Bronchial epithelial cell (primary cell): ENCODE data around the gene AACS. TPM values are rescaled to one million over a fixed set of nuclear protein-coding genes. Genes with fewer than 3 reads are reported as not detected.

ENCODE experiments used
- DNase-seq: peaks from one replicate; pipeline ENCODE4 v3.0.0-alpha.2; 2010; ENCODE audit warnings: low read depth
- FAIRE-seq: peaks from 2 replicates; lab custom pipeline; 2011; peaks lifted over from hg19 to GRCh38; lab: Jason Lieb, UNC
- H3K27me3 ChIP-seq: 2 replicates; pipeline ENCODE4 v1.5.1; 2011; ENCODE audit warnings: low read length; ENCODE audit not compliant: control insufficient read depth, insufficient read depth
- H3K36me3 ChIP-seq: 2 replicates; pipeline ENCODE4 v1.5.1; 2011; ENCODE audit warnings: low read length; ENCODE audit not compliant: control insufficient read depth, insufficient read depth
- H3K4me3 ChIP-seq: 2 replicates; pipeline ENCODE4 v1.5.1; 2011; ENCODE audit warnings: mild to moderate bottlenecking, low read depth, low read length, control low read depth
- total RNA-seq: library from RNA; depleted of rRNA; stranded (reverse); fragments of >200 nt; gene quantifications from 2 replicates; pipeline ENCODE4 v1.2.1, GENCODE V29; 2014
- TF ChIP-seq, protein P1 (sequence below): IDR thresholded peaks from 2 replicates; pipeline ENCODE4 v1.5.1; 2011; ENCODE audit warnings: mild to moderate bottlenecking, moderate library complexity, low read length, control low read depth, inconsistent platforms; ENCODE audit not compliant: insufficient read depth, severe bottlenecking

AACS gene
- total RNA-seq, 1 donor from 2014 or later = 30.5 TPM

DNA sequence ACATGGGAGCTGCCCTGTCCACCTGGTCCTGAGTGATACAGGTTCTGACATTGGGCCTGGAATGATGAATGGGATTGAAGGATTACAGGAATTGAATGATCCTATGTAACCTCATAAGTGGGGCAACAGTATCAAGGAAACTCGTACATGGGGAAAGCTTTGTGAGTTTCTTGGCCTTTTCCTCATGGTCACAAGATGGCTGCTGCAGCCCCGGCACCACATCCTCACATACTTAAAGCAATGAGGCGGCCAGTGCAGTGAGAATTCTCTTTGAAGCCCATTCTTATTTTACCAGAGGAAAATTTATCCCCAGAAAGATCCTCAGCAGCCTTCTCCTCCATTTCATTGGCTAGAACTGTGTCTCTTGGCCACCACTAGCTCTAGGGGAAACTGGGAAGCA lies 91.9 kb downstream of the AACS start:
- Histone ChIP-seq H3K27me3 (peaks cover 2% of the 10 kb centered on the region), H3K36me3 (no peaks in the 10 kb centered on the region), H3K4me3 (no peak overlapping the region)
- TF ChIP-seq, protein P1, sequence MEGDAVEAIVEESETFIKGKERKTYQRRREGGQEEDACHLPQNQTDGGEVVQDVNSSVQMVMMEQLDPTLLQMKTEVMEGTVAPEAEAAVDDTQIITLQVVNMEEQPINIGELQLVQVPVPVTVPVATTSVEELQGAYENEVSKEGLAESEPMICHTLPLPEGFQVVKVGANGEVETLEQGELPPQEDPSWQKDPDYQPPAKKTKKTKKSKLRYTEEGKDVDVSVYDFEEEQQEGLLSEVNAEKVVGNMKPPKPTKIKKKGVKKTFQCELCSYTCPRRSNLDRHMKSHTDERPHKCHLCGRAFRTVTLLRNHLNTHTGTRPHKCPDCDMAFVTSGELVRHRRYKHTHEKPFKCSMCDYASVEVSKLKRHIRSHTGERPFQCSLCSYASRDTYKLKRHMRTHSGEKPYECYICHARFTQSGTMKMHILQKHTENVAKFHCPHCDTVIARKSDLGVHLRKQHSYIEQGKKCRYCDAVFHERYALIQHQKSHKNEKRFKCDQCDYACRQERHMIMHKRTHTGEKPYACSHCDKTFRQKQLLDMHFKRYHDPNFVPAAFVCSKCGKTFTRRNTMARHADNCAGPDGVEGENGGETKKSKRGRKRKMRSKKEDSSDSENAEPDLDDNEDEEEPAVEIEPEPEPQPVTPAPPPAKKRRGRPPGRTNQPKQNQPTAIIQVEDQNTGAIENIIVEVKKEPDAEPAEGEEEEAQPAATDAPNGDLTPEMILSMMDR = no peak
- DNase-seq (no peak), FAIRE-seq (no peak)

DNA sequence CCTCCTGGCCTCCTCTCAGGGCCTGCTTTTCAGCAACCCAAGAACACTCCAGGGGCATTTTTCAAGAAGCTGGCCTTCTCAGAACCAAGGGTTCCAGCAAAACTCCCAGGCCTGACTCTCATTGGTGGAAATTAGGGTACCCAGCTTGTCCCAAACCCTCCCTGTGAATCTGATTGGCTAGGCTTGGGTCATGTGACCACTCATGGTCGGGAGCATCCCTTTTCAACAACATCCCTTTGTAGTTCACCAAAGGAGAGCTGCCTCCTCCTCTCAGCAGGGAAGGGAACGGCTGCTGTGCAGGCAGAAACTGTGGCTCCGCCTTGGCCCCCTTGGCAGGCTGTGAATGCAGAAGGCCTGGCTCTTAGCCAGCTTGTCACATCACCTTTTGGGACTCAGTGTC lies 94.5 kb downstream of the AACS start:
- Histone ChIP-seq H3K4me3 (no peak overlapping the region), H3K36me3 (no peaks in the 10 kb centered on the region), H3K27me3 (no peaks in the 10 kb centered on the region)
- no peak for FAIRE-seq
- DNase-seq = no peak
- TF ChIP-seq, protein P1 = no peak

DNA sequence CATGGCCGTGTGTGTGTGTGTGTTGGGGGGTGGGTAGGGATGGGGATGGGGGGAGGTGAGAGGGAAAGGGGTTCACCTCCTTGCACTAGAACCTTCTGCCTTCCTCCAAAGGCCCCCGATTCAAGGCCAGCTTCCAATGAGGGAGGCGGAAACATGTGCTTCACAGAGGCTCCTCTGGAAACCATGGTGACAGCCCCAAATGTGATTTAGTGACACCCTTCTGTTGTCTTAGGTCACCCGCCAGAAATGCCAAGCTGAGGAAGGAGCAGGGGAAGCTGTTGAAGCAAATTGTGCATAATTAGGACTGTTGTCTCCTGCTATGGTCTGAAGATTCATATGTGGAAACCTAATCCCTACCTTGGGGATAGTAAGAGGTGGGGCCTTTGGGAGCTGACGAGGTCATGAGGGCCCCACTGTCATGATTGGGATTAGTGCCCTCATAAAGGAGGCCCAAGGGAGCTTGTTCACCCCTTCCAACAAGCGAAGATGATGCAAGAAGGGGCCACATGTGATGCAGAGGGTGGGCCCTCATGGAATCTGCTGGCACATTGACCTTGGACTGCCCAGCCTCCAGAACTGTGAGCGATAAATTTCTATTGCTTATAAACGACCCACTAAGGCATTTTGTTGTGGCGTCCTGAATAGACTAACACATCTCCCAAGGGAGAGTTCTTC lies 95.2 kb downstream of the AACS start:
- TF ChIP-seq, protein P1 = no peak
- Histone ChIP-seq H3K4me3 (no peak overlapping the region), H3K36me3 (no peaks in the 10 kb centered on the region), H3K27me3 (no peaks in the 10 kb centered on the region)
- FAIRE-seq (no peak), DNase-seq (no peak)

DNA sequence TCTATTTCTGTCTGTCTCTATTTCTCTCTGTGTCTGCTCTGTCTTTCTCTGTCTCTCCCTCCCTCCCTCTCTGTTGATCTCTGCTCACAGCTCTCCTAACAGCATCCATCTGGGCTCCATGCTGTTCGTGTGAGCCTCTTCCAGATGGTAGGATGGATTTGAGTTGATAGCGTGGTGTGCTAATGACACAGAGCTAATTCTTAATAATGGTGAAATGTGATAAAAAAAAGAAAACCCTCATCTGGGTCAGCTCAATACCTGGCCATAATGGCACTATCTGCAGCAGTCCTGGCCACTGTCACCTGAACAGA lies 96.4 kb downstream of the AACS start:
- TF ChIP-seq, protein P1 = no peak
- no peaks in the 10 kb centered on the region for H3K36me3 ChIP-seq
- FAIRE-seq (no peak), DNase-seq (no peak)
- no peak overlapping the region for H3K4me3 ChIP-seq
- H3K27me3 ChIP-seq = no peaks in the 10 kb centered on the region

DNA sequence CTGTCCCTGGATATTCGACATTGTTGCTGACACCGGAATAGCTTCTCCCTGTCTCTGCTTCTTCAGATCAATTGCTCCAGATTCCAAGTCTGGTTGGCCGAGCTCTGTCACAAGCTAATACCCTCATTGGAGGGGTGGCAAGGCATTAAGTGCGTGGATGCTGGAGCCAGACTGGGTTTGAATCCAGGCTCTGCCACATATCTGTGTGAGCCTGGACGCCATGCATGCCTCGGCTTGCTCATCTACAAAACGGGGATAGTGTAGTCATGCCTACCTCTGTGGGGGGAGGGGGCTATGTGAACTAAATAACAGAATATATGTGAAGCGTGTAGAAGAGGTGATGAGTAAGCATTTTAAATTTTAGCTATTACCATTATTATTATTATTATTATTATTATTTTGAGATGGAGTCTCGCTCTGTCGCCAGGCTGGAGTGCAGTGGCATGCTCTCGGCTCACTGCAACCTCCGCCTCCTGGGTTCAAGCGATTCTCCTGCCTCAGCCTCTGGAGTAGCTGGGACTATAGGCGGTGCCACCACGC lies 97.3 kb downstream of the AACS start:
- FAIRE-seq (no peak), DNase-seq (no peak)
- H3K27me3 ChIP-seq = no peaks in the 10 kb centered on the region
- H3K36me3 ChIP-seq = no peaks in the 10 kb centered on the region
- no peak overlapping the region for H3K4me3 ChIP-seq
- TF ChIP-seq, protein P1 = no peak

DNA sequence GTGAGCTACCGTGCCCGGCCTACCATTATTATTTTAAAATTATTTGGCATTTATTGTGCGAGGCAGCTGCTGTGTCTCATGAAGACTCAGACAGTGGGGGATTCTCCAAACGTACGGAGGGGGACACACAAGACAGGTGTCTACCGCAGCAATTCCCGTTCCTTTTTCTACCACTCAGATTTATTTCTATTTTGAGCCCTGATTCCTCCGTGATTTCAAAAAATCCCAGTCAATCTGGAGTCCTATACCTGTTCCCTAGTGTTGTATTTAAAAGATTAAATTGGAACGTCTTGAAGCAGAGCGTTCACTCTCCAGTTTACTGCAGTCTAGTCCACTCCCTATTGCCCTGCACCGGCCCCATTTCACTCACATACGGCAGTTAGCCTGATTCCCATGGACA lies 97.9 kb downstream of the AACS start:
- TF ChIP-seq, protein P1 = no peak
- Histone ChIP-seq H3K4me3 (no peak overlapping the region), H3K36me3 (no peaks in the 10 kb centered on the region), H3K27me3 (no peaks in the 10 kb centered on the region)
- FAIRE-seq (no peak), DNase-seq (no peak)
